ENCODE data around the gene GABRG3. TPM values are rescaled to one million over a fixed set of nuclear protein-coding genes. Genes with fewer than 3 reads are reported as not detected.

The GABRG3 gene
- total and polyA plus RNA-seq, 8 donors = 0.35 TPM; not detected in 7

GRCh38 chr15:27506752-27507151, 535.8 kb downstream of the GABRG3 start:
- intact Hi-C loops (cut with DNase I) = no loop called here
- H3K9me3 ChIP-seq = no peaks in the 10 kb centered on the region
- TF ChIP-seq, protein P1, sequence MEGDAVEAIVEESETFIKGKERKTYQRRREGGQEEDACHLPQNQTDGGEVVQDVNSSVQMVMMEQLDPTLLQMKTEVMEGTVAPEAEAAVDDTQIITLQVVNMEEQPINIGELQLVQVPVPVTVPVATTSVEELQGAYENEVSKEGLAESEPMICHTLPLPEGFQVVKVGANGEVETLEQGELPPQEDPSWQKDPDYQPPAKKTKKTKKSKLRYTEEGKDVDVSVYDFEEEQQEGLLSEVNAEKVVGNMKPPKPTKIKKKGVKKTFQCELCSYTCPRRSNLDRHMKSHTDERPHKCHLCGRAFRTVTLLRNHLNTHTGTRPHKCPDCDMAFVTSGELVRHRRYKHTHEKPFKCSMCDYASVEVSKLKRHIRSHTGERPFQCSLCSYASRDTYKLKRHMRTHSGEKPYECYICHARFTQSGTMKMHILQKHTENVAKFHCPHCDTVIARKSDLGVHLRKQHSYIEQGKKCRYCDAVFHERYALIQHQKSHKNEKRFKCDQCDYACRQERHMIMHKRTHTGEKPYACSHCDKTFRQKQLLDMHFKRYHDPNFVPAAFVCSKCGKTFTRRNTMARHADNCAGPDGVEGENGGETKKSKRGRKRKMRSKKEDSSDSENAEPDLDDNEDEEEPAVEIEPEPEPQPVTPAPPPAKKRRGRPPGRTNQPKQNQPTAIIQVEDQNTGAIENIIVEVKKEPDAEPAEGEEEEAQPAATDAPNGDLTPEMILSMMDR (IDR thresholded peaks at IDR 0.05) = no peak
- H3K36me3 ChIP-seq = no peaks in the 10 kb centered on the region
- H3K4me3 ChIP-seq = no peak overlapping the region
- no peak for FAIRE-seq
- no peak overlapping the region for H3K27ac ChIP-seq
- no peaks in the 10 kb centered on the region for H3K27me3 ChIP-seq
- DNase-seq = no peak
- ATAC-seq = no peak
- H3K4me1 ChIP-seq = no peaks in the 10 kb centered on the region

DNA sequence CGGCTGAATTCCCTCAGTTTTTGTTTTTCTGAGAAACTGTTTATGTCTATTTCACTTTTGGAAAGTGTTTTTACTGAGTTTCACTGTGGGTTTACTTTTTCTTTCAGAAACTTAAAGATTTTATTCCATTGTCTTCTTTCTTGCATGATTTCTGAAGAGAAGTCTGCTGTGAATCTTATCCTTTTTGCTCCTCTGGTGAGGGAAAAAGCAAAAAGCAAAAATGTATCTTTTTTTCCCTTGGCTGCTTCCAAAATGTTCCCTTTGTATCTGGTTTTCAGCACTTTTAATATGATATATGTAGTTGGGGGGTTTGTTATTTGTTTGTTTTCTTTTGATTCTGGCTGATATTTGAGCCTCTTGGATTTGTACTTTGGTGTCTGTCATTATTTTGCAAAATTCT, 538.0 kb downstream of the GABRG3 start:
- no peaks in the 10 kb centered on the region for H3K36me3 ChIP-seq
- H3K4me1 ChIP-seq = no peaks in the 10 kb centered on the region
- H3K9me3 ChIP-seq = no peaks in the 10 kb centered on the region
- no peak overlapping the region for H3K4me3 ChIP-seq
- DNase-seq (no peak), ATAC-seq (no peak), FAIRE-seq (no peak)
- H3K27ac ChIP-seq = no peak overlapping the region
- TF ChIP-seq, protein P1 (IDR thresholded peaks at IDR 0.05) = no peak
- no peaks in the 10 kb centered on the region for H3K27me3 ChIP-seq
- intact Hi-C loops (cut with DNase I) = no loop called here
- WGBS, 2 donors = 93 to 96% methylated on average over 1 of the region's 1 CpG

DNA sequence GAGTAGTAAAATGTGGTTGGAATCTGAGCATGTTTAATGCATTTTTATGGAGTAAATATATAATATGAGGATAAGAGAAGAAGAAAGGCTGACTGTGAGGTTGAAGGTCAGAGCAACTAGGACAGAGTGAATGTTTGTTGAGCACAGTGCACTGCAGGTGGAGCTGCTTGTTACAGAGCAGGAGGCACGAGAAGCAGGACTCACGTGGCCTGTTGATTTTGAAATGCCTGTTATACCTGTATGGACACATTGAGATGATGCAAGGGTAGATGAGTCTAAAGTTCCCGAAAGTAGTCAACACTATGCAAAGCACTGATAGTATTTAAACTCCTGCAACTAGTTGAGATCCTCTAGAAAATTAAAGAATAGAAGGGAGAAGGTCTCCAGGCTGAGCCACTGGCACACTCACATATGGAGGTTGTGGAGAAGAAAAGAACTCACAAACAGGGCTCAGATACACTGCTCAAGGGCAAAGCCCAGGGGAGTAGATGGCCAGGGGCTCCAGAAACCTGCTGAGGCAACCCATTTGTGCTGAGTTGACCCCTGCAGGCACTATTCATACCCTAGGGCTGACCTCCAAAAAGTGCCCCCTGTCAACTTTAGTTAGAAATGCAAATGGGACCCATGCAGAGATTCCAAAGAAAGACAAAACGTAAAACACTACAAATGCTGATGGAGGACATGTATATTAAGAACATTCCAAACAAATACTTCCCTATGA, 541.5 kb downstream of the GABRG3 start:
- ATAC-seq = no peak
- TF ChIP-seq, protein P1 (IDR thresholded peaks at IDR 0.05) = no peak
- 48 to 50% methylated on average over 4 of the region's 4 CpGs for WGBS, 2 donors
- no peak overlapping the region for H3K27ac ChIP-seq
- no peaks in the 10 kb centered on the region for H3K27me3 ChIP-seq
- DNase-seq = no peak
- H3K4me1 ChIP-seq = no peaks in the 10 kb centered on the region
- no peaks in the 10 kb centered on the region for H3K36me3 ChIP-seq
- intact Hi-C loops (cut with DNase I) = no loop called here
- no peak overlapping the region for H3K4me3 ChIP-seq
- FAIRE-seq = no peak
- no peaks in the 10 kb centered on the region for H3K9me3 ChIP-seq

- no peaks in the 10 kb centered on the region for H3K9me3 ChIP-seq
- no peak overlapping the region for H3K4me3 ChIP-seq
- intact Hi-C loops (cut with DNase I) = no loop called here
- WGBS, 2 donors = 70 to 81% methylated on average over 3 of the region's 3 CpGs
- no peaks in the 10 kb centered on the region for H3K36me3 ChIP-seq
- no peak for ATAC-seq
- no peaks in the 10 kb centered on the region for H3K27me3 ChIP-seq
- H3K27ac ChIP-seq = no peak overlapping the region
- TF ChIP-seq, protein P1 (IDR thresholded peaks at IDR 0.05) = no peak
- no peak for FAIRE-seq
- no peaks in the 10 kb centered on the region for H3K4me1 ChIP-seq
- no peak for DNase-seq
Measured at GRCh38 chr15:27514526-27514925, 543.5 kb downstream of the GABRG3 start.

DNA sequence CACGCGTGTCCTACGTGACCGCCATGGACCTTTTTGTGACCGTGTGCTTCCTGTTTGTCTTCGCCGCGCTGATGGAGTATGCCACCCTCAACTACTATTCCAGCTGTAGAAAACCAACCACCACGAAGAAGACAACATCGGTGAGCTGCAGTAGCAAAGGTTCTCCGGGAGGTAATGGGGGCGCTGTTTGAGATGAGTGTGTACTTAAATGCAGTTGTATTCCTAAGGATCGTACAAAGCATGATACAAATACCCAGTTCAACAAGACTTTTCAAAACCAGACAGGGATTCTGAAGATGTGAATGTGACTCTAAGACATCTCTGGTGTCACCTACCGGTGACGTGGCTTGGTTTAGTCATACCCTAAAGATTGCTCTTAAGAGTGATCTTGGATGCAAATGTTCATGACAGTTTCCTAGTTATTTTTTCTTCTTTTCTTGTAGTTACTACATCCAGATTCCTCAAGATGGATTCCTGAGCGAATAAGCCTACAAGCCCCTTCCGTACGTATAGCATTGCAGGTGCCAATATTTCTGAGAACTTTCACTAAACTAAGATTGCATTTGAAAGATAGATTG, 556.6 kb downstream of the GABRG3 start:
- H3K27ac ChIP-seq = no peak overlapping the region
- H3K27me3 ChIP-seq = no peaks in the 10 kb centered on the region
- ATAC-seq = no peak
- intact Hi-C loops (cut with DNase I) = no loop called here
- H3K36me3 ChIP-seq = no peaks in the 10 kb centered on the region
- no peaks in the 10 kb centered on the region for H3K9me3 ChIP-seq
- FAIRE-seq = no peak
- no peak for DNase-seq
- no peak overlapping the region for H3K4me3 ChIP-seq
- H3K4me1 ChIP-seq = no peaks in the 10 kb centered on the region
- 76 to 88% methylated on average over 18 of the region's 18 CpGs for WGBS, 2 donors
- TF ChIP-seq, protein P1 (IDR thresholded peaks at IDR 0.05) = no peak
